Measurements from ENCODE around the gene PLEKHH2. TPM values are rescaled to one million over a fixed set of nuclear protein-coding genes. Genes with fewer than 3 reads are reported as not detected.
"Not testable (repeated sequence)": the region's sequence is repeated elsewhere in the genome, so short reads cannot be mapped to it uniquely, and the experiment has no call there.

PLEKHH2 gene
- total RNA-seq, 2 experiments from 2014 or later: 0.20 to 0.40 TPM

DNA sequence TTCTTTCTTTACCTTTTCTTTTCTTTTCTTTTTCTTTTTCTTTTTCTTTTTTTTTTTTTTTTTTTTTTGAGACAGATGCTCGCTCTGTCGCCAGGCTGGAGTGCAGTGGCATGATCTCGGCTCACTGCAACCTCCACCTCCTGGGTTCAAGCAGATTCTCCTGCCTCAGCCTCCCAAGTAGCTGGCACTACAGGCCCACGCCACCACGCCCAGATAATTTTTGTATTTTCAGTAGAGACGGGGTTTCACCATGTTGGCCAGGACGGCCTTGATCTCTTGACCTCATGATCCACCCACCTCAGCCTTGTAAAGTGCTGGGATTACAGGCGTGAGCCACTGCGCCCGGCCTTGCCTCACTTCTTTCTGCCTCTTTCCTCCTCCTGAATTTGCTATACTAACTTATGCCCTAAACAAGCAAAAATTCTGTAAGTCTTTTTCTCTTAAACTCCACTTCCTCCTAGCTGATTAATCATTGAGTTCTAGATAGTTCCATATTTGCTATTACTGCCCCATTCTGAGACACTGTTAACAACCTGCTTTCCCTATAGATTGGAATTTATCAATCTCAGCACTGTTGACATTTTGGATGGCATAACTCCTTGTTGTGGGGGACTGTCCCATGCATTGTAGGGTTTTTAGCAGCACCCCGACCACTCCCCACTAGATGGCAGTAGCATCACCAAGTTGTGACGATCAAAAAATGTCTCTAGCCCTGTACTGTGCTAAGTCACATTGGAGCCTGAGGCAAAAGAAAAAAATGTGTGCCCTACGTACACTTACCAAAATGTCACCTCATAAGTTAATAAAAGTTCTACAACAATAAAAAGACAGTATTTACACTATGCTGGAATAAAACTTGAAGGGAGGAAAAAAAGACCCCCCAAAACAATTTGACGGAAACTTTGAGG lies 24.8 kb upstream of the PLEKHH2 start:
- no peaks in the 10 kb centered on the region for H3K9me3 Mint-ChIP-seq
- DNase-seq: peak; percentile 79
- ChIA-PET POLR2A (no interaction called here), CTCF (interaction anchor here (1.0 kb wide), 1 partner anchor 16 kb away, joined by 3 read pairs; the partner anchor contains the start of gene THADA)
- peaks cover 3% of the 10 kb centered on the region for H3K4me1 Mint-ChIP-seq
- H3K4me3 Mint-ChIP-seq: no peak overlapping the region
- peaks cover 5% of the 10 kb centered on the region for H3K27me3 Mint-ChIP-seq
- no peak overlapping the region for H3K27ac Mint-ChIP-seq
- H3K36me3 Mint-ChIP-seq (ENCODE audit: low read depth): no peaks in the 10 kb centered on the region

DNA sequence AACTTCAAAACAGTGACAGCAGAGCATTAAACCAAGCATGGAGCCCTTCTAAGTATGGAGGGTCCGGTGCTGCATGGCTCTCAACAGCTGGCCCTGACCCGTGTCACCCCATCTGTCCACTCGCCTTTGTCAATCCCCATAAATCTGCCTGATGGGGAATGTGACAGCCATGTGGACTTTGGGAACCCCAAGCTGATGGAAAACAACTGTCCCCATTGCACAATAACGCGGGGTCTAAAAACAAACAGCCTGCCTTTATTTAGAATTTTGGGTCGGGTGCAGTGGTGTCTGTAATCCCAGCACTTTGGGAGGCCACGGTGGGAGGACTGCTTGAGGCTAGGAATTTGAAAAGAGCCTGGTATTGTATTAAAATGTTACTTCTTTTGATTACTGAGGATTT lies 24.1 kb upstream of the PLEKHH2 start:
- peaks cover 7% of the 10 kb centered on the region for H3K27me3 Mint-ChIP-seq
- ChIA-PET POLR2A (no interaction called here), CTCF (interaction anchor here (1.0 kb wide), 1 partner anchor 17 kb away, joined by 3 read pairs; the partner anchor contains the start of gene THADA)
- no peak overlapping the region for H3K27ac Mint-ChIP-seq
- DNase-seq: no peak
- H3K9me3 Mint-ChIP-seq: no peaks in the 10 kb centered on the region
- H3K4me1 Mint-ChIP-seq: peaks cover 3% of the 10 kb centered on the region
- H3K4me3 Mint-ChIP-seq: no peak overlapping the region
- no peaks in the 10 kb centered on the region for H3K36me3 Mint-ChIP-seq (ENCODE audit: low read depth)

DNA sequence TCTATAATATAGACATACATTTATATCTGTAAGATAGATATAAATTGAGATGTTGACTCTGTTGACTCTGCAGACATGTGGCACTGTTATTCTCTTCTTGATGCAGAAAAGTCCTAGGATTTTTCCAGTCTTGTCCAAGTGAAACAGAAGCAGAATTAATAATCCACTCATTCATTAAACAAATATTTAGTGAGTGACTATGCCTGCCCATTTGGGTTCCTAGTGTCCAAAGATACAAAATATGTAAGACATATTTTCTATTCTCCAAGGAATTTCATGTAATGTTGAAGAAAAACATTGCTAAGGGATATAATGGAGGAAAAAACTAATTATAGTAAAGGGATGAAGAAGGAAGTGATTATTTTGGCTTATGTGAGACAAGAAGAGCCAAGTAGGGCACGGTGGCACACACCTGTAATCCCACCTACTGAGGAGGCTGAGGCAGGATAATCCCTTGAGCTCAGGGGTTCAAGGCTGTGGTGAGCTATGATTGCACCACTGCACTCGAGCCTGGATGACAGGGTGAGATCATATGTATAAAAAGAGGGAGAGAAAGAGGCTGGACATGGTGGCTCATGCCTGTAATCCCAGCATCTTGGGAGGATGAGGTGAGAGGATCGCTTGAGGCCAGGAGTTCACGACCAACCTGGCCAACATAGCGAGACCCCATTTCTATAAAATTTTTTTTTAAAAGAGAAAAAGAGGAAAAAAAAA lies 19.9 kb upstream of the PLEKHH2 start:
- Mint-ChIP-seq H3K27me3 (peaks cover 18% of the 10 kb centered on the region), H3K4me3 (no peak overlapping the region), H3K4me1 (peaks cover 3% of the 10 kb centered on the region), H3K9me3 (no peaks in the 10 kb centered on the region), H3K36me3 (ENCODE audit: low read depth) (no peaks in the 10 kb centered on the region), H3K27ac (no peak overlapping the region)
- DNase-seq: no peak
- ChIA-PET CTCF (interaction anchor here (0.6 kb wide), 1 partner anchor 18 kb away, joined by 3 read pairs; no protein-coding TSS in a partner anchor), POLR2A (no interaction called here)

DNA sequence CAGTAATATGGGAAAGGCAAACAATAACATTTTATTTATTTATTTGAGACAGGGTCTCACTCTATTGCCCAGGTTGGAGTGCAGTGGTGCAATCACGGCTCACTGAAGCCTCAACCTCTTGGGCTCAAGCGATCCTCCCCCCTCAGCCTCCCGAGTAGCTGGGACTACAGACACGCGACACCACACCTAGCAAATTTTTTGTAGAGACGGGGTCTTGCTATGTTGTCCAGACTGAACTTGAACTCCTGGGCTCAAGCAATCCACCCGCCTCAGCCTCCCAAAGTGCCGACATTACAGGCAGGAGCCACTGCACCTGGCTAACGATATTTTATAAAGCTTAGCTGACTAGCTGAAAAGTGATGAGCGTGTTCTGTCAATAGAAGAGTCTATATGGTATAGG lies 17.5 kb upstream of the PLEKHH2 start:
- no peak for DNase-seq
- CTCF ChIA-PET: no interaction called here
- no peaks in the 10 kb centered on the region for H3K9me3 Mint-ChIP-seq
- no peaks in the 10 kb centered on the region for H3K36me3 Mint-ChIP-seq (ENCODE audit: low read depth)
- no peak overlapping the region for H3K27ac Mint-ChIP-seq
- no peak overlapping the region for H3K4me3 Mint-ChIP-seq
- H3K4me1 Mint-ChIP-seq: no peaks in the 10 kb centered on the region
- POLR2A ChIA-PET: no interaction called here
- H3K27me3 Mint-ChIP-seq: peaks cover 25% of the 10 kb centered on the region

DNA sequence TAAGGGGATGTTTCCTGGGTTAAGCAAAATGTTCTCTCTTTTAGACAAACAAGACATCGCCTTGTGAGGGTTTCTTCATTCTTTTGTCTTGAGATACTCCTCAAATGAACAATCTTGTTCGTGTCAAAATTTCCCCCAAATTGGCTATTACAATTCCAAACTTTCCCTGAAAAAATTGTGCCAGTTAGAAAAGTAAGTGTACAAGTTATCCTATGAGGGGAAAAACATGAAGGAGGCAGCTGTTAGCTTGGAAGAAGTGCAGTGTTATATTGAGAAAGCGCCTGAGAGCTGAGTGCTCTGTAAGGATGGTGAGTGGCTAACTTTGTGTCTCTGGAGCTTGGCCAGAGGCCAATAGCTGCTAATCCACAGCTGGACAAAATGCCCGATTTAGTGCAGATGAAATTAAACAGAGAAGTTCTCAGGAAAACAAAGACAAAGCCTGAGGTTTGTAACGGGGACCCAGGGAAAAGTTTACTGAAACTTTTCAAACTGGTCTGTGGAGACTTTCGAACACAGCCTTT lies 14.1 kb upstream of the PLEKHH2 start:
- no peaks in the 10 kb centered on the region for H3K36me3 Mint-ChIP-seq (ENCODE audit: low read depth)
- no peak for DNase-seq
- no peak overlapping the region for H3K27ac Mint-ChIP-seq
- H3K4me1 Mint-ChIP-seq: no peaks in the 10 kb centered on the region
- POLR2A ChIA-PET: no interaction called here
- CTCF ChIA-PET: no interaction called here
- H3K9me3 Mint-ChIP-seq: no peaks in the 10 kb centered on the region
- H3K4me3 Mint-ChIP-seq: no peak overlapping the region
- H3K27me3 Mint-ChIP-seq: peaks cover 26% of the 10 kb centered on the region

DNA sequence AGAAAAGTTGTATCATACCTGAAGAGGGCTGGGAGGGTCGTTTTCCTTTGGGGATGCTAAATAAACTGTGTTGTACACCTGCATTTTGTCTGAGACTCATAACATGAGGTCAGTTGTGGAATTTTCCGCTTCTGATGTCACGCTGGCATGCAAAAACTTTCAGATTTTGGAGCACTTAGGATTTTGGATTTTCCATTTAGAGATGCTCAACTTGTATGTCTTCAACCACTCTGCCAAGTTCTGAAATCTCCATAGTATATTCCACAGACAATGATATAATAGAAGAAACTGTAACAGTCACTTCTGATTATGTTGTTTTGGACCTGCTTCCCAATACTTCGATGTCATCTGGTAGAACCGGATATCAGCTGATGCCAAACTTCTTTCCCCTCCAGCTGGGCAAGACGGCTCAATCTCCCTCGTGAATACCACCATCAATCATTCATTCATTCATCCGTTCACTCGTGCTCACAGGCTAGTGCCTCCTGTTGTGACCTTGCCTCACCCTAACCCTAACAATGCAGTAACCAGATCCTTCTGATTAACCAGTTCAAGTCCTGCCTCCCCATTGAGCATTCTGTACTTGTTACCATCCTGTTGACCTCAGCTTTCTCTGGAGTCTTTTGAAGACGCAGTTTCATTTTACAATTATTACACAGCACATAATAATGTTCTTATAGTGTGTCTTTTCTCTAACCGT lies 5.3 kb upstream of the PLEKHH2 start:
- CTCF ChIA-PET: no interaction called here
- DNase-seq: no peak
- POLR2A ChIA-PET: no interaction called here
- Mint-ChIP-seq H3K27me3 (peaks cover 65% of the 10 kb centered on the region), H3K4me3 (no peak overlapping the region), H3K36me3 (ENCODE audit: low read depth) (no peaks in the 10 kb centered on the region), H3K4me1 (peaks cover 8% of the 10 kb centered on the region), H3K27ac (no peak overlapping the region), H3K9me3 (no peaks in the 10 kb centered on the region)

DNA sequence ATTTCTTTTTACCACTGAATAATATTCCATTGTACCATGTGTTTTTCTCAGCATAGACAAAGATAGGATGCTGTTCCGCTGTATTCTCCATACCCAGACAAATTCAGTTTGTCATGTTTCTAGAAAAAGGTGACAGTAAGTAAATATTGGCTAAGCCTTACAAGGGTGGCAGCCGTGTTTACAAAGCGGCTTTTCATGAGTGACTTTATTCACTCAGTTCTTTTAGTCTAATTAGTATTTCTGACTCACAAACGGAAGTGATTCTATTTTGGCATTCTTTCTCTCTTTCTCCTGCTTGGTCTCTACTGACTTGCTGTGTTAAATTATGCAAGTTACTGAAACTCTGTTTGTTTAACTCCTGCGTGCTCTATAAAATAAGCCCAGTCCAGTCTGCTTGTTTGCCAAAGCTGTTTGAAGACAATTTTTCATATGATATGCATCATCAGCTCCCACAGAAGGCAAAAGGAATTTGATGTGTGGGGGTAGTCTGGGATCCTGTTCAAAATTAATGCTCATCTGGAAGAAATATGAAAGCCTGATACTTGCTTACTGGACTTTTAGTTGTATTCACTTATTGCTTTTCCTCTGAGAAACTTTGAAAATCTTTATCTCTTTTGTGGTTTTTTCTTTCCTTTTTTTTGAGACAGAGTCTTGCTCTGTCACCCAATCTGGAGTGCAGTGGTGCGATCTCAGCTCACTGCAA lies 2.3 kb upstream of the PLEKHH2 start:
- Mint-ChIP-seq H3K27me3 (peaks cover 62% of the 10 kb centered on the region), H3K36me3 (ENCODE audit: low read depth) (no peaks in the 10 kb centered on the region), H3K9me3 (peaks cover 3% of the 10 kb centered on the region), H3K27ac (no peak overlapping the region), H3K4me3 (no peak overlapping the region), H3K4me1 (peaks cover 16% of the 10 kb centered on the region)
- ChIA-PET CTCF (no interaction called here), POLR2A (interaction anchor here (0.6 kb wide), 1 partner anchor 274 kb away, joined by 3 read pairs; no protein-coding TSS in a partner anchor)
- DNase-seq: no peak

DNA sequence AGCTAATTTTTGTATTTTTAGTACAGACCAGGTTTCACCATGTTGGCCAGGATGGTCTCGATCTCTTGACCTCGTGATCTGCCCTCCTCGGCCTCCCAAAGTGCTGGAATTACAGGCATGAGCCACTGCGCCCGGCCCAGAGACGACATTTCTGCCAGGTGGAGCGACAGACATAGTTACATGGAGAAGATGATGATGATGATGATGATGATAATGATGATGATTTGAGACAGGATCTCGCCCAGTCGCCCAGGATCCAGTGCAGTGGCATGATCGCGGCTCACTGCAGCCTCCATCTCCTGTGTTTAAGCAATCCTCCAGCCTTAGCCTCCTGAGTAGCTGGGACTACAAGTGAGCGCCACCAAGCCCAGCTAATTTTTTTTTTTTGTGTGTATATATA lies 907 bp upstream of the PLEKHH2 start:
- DNase-seq; H3K9me3 Mint-ChIP-seq; H3K36me3 Mint-ChIP-seq (ENCODE audit: low read depth); POLR2A ChIA-PET; H3K4me3 Mint-ChIP-seq; H3K27ac Mint-ChIP-seq: not testable (repeated sequence)
- Mint-ChIP-seq H3K27me3 (peaks cover 53% of the 10 kb centered on the region), H3K4me1 (peaks cover 16% of the 10 kb centered on the region)
- CTCF ChIA-PET: interaction anchor here (0.9 to 1.5 kb wide), 3 partner anchors 11 to 31 kb away, joined by 4 to 8 read pairs (median 4); no protein-coding TSS in a partner anchor

DNA sequence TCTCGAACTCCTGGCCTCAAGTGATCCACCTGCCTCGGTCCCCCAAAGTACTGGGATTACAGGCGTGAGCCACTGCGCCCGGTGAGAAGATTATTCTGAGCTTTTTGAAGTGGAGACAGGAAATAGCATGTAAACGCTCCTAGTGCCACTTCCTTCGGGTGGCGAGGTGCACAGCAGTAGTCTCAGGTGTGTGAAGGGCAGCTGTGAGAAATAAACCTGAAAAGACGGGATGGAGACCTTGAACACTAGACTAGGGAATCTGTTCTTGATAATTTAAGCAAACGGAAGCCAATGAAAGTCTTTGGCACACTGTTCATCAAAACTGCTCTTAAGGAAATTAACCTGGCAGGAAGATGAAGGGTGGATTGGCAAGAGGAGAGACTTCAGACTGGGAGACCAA lies 439 bp upstream of the PLEKHH2 start:
- Mint-ChIP-seq H3K27ac (peak overlapping the region; percentile 66), H3K36me3 (ENCODE audit: low read depth) (no peaks in the 10 kb centered on the region), H3K27me3 (peaks cover 51% of the 10 kb centered on the region), H3K4me1 (peaks cover 16% of the 10 kb centered on the region), H3K4me3 (peak overlapping the region; percentile 82), H3K9me3 (peaks cover 3% of the 10 kb centered on the region)
- CTCF ChIA-PET: interaction anchor here (1.0 to 1.5 kb wide), 3 partner anchors 11 to 58 kb away, joined by 4 read pairs; no protein-coding TSS in a partner anchor
- POLR2A ChIA-PET: no interaction called here
- peak; percentile 23 for DNase-seq

DNA sequence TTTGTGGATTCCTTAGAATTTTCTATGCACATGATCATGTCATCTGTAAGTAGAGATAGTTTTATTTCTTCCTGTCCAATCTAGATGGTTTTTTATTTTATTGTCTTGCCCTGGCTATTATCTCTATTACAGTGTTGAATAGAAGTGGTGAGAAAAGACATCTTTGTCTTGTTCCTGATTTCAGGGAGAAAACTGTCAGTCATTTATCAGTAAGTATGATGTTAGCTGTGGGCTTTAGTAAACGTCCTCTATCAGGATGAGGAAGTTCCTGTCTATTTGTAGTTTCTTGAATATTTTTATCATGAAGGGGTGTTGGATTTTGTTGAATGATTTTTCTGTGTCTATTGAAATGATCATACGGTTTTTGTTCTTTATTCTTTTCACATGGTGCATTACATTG lies 5.3 kb downstream of the PLEKHH2 start:
- H3K27me3 Mint-ChIP-seq: peaks cover 22% of the 10 kb centered on the region
- H3K4me1 Mint-ChIP-seq: peaks cover 6% of the 10 kb centered on the region
- no peak overlapping the region for H3K4me3 Mint-ChIP-seq
- DNase-seq: no peak
- POLR2A ChIA-PET: no interaction called here
- peaks cover 3% of the 10 kb centered on the region for H3K9me3 Mint-ChIP-seq
- CTCF ChIA-PET: interaction anchor here (0.6 kb wide), 1 partner anchor 109 kb away, joined by 4 read pairs; no protein-coding TSS in a partner anchor
- no peak overlapping the region for H3K27ac Mint-ChIP-seq
- H3K36me3 Mint-ChIP-seq (ENCODE audit: low read depth): no peaks in the 10 kb centered on the region

DNA sequence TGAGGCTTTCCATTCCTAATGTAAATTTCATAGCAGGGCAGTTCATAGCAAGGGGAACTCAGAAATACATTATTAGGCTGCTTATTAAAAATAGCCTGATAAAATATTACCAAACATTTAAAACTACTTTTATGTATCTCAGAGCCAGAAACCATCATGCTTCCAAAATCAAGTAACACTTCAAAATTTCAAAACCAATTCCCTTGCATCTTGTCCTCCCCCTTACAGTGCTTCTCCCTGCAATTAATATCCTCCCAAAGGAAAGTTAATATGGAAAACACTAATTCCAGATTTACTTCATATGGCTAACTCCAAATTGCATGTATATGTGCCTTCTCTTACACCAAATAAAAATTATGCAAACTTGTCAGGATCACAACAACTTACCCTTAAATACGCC lies 6.6 kb downstream of the PLEKHH2 start:
- Mint-ChIP-seq H3K27ac (no peak overlapping the region), H3K4me1 (no peaks in the 10 kb centered on the region), H3K36me3 (ENCODE audit: low read depth) (no peaks in the 10 kb centered on the region), H3K4me3 (no peak overlapping the region), H3K9me3 (peaks cover 3% of the 10 kb centered on the region), H3K27me3 (peaks cover 15% of the 10 kb centered on the region)
- no peak for DNase-seq
- CTCF ChIA-PET: no interaction called here
- POLR2A ChIA-PET: interaction anchor here (0.5 kb wide), 1 partner anchor 116 kb away, joined by 3 read pairs; no protein-coding TSS in a partner anchor

DNA sequence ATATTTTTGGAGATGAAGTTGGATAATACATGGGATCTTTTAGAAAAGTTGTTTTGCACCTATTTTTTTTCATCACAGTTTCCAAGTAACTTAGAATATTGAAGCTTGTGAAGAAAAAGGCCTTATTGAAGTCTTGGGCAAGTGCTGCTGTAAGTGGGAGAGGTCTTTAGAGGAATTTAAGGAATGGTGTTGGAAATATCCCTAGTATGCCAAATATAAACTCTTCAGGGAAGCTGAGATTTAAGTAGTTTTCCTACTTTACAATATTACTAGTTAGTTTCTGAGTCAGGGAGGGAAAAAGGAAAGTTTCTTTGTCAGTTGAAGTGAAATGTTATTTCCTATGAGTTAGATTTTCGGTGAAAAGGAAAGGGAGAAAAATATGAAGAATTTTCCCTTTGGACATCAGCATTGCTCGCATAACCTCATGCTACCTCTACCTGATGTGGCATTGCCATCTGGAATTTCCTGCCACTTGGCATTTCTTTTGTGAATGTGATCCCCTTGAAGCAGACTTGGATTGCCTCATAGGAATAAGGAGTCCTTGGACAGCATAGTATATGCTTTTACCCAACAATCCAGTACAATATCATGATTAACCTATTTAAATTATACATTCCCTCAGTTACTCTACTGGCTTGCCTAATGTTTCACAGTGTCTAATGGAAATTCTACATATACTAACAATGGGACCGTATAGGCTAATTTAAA lies 12.1 kb downstream of the PLEKHH2 start:
- Mint-ChIP-seq H3K36me3 (ENCODE audit: low read depth) (no peaks in the 10 kb centered on the region), H3K27ac (no peak overlapping the region), H3K27me3 (peaks cover 28% of the 10 kb centered on the region), H3K4me1 (no peaks in the 10 kb centered on the region), H3K9me3 (no peaks in the 10 kb centered on the region), H3K4me3 (no peak overlapping the region)
- no peak for DNase-seq
- POLR2A ChIA-PET: no interaction called here
- CTCF ChIA-PET: no interaction called here
